Psoas muscle (tissue), 8 donors: ENCODE results near the gene NGDN. TPM values are rescaled to one million over a fixed set of nuclear protein-coding genes. Genes with fewer than 3 reads are reported as not detected.

Source experiments
- ATAC-seq, 4 donors: fragments of 200-7000 bp; cut with Tn5 transposase; one replicate each; pipeline ENCODE4 v1.9.1; 2020; ENCODE audit warnings: moderate library complexity in 3 of 4, mild to moderate bottlenecking in 2 of 4
- DNase-seq, 2 donors: peaks; one replicate each; pipeline ENCODE4 v3.0.0-alpha.2; 2020
- H3K27ac ChIP-seq: fragments of 200-600 bp; one replicate; pipeline ENCODE4 v1.8.0; 2022
- H3K27me3 ChIP-seq, 3 donors: fragments of 200-600 bp in 1 of 3; one replicate each; pipeline versions ENCODE4 v1.6.1 to v1.8.0; 2013 to 2022; ENCODE audit warnings: low read length in 2 of 3, mild to moderate bottlenecking in 2 of 3, moderate library complexity in 1 of 3; ENCODE audit not compliant: insufficient read depth in 3 of 3
- H3K36me3 ChIP-seq, 2 donors: fragments of 200-600 bp in 1 of 2; one replicate each; pipeline versions ENCODE4 v1.6.1 to v1.8.0; 2013 to 2022; ENCODE audit warnings: low read depth in 1 of 2, mild to moderate bottlenecking in 1 of 2, moderate library complexity in 1 of 2; ENCODE audit not compliant: insufficient read depth in 1 of 2
- H3K4me1 ChIP-seq: fragments of 200-600 bp; one replicate; pipeline ENCODE4 v1.8.0; 2022
- H3K4me3 ChIP-seq: fragments of 200-600 bp; one replicate; pipeline ENCODE4 v1.8.0; 2022; ENCODE audit warnings: mild to moderate bottlenecking
- H3K9me3 ChIP-seq: fragments of 200-600 bp; one replicate; pipeline ENCODE4 v1.8.0; 2022
- WGBS, 3 donors: extraction: QIAGEN DNeasy Blood & Tissue Kit; methylation state at CpG; one replicate each; pipeline versions ENCODE4 v1.1.6 to v1.1.7; 2013; 5-methylcytosine and 5-hydroxymethylcytosine counted together
- intact Hi-C, 2 donors: fragments of 100-400 bp; cut with DNase I; formaldehyde crosslinking; loops; one replicate each; pipeline versions ENCODE4 v1.11.0 to v1.14.2; 2022
- polyA plus RNA-seq, 3 donors: library from polyadenylated mRNA; stranded (reverse); fragments of 200-250 nt; gene quantifications; one replicate each; pipeline ENCODE4 v1.2.3, GENCODE V29; 2013
- total RNA-seq, 4 donors: library from RNA; stranded (reverse); fragmentation: NEBNext Ultra II Directional in 2 of 4; extraction: Animal tissue kit (Norgen Biotek cat#: 25700) in 2 of 4; gene quantifications; one replicate each; pipeline versions ENCODE4 v1.2.1 to v1.2.4, GENCODE V29; 2021 to 2023
- TF ChIP-seq, protein P1 (sequence below): fragments of 200-600 bp; IDR thresholded peaks from one replicate; pipeline ENCODE4 v1.8.0; 2022; ENCODE audit warnings: antibody characterized with exemption
- donor health status: healthy with polysubstance abuse.
- donor health status: DM: no; HTN: no; CAD: no; lungs with moderate emphysema.
- donor health status: Bipolar disorder and iron deficiency.
- donor health status: healthy.
- donor health status: DM: yes; HTN: yes; CAD: no.
- donor health status: DM: no; HTN: no; CAD: no.
- donor health status: DM: no; HTN: no; CAD: no.
- donor health status: DM: yes; HTN: yes; CAD: no.

NGDN gene
- total and polyA plus RNA-seq, 7 donors = 20.3 to 91.1 (median 49.9) TPM

DNA sequence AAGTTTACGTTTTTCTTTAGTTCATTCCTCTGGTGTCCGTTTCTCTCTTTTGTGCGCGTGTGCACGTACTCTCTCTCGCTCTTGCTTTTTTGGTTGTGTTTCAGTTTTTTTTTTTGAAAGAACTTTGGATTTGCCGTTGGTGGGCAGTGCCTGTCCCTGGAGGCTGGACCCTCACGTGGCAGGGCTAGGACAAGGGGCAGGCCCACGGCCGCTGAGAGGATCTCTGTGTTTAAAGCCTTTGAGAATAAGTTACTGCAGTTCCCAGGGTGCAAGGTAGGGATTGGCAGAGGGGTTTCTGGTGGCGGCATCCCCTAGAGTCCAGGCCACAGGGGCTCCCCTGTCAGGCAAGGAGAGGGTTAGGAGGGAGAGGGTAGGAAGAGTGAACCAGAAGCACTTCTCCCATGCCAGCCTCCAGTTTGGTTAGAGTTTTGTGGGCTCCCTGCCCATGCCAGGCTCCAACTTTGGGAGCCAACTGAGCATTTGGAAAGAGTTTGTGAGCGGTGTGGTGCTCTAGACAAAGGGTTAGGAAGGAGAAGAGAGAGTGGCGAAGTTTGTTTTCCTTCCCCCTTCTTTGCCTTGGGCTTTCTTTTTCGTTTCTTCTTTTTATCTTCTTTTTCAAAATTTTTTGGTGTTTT, 51.5 kb downstream of the NGDN start:
- H3K36me3 ChIP-seq = no peaks in the 10 kb centered on the region
- H3K4me3 ChIP-seq = no peak overlapping the region
- intact Hi-C loops = no loop called here
- TF ChIP-seq, protein P1, sequence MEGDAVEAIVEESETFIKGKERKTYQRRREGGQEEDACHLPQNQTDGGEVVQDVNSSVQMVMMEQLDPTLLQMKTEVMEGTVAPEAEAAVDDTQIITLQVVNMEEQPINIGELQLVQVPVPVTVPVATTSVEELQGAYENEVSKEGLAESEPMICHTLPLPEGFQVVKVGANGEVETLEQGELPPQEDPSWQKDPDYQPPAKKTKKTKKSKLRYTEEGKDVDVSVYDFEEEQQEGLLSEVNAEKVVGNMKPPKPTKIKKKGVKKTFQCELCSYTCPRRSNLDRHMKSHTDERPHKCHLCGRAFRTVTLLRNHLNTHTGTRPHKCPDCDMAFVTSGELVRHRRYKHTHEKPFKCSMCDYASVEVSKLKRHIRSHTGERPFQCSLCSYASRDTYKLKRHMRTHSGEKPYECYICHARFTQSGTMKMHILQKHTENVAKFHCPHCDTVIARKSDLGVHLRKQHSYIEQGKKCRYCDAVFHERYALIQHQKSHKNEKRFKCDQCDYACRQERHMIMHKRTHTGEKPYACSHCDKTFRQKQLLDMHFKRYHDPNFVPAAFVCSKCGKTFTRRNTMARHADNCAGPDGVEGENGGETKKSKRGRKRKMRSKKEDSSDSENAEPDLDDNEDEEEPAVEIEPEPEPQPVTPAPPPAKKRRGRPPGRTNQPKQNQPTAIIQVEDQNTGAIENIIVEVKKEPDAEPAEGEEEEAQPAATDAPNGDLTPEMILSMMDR = no peak
- no peak overlapping the region for H3K27ac ChIP-seq
- ATAC-seq (no peak), DNase-seq (no peak)
- H3K9me3 ChIP-seq = no peaks in the 10 kb centered on the region
- no peaks in the 10 kb centered on the region for H3K4me1 ChIP-seq
- WGBS, 3 donors = 79 to 81% (median 80%) methylated on average over 14 of the region's 14 CpGs
- H3K27me3 ChIP-seq = no peaks in the 10 kb centered on the region

DNA sequence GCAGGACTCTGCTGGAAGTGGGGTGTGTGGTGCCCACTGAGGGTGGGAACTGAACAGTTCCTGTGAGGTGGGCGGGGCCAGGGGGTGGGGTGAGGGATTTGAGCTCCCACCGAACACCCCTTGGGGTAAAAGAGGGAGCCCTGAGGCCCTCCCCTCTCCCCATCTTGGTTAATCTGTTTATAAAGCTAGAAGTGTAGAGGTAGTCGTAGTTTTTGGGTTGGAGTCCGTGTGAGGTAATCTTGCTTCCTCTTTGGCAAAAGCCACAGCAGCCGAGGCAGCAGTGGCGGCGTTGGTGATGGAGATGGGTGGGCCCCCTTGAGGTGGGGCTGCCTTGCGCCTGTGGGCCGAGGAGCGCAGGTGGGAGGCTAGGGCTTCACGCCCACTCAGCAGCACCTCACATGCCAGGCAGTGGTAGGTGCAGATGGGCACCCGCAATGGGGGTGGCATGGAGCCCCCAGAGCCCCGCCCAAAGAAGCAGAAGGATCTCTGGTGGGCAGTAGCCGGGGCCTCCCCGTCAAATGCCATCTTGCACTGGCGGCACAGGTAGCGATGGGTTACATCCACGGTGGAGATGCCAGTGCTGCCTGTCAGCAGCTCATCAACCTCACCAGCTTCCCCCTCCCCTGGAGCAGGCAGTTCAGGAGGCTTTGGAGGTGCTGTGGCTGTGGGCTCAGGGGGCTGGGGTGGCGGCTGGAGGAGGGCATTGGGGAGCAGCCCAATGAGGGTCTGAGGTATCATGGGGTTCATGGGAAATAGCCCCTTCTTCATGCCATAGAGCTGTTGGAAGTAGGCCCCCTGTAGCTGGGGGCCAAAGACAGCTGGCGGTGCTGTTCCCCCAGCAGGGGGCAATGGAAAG, 52.5 kb downstream of the NGDN start:
- ATAC-seq (no peak), DNase-seq (no peak)
- H3K36me3 ChIP-seq = no peaks in the 10 kb centered on the region
- no peaks in the 10 kb centered on the region for H3K27me3 ChIP-seq
- no peak overlapping the region for H3K4me3 ChIP-seq
- intact Hi-C loops = no loop called here
- TF ChIP-seq, protein P1 = no peak
- H3K9me3 ChIP-seq = no peaks in the 10 kb centered on the region
- 84 to 90% (median 89%) methylated on average over 20 of the region's 20 CpGs for WGBS, 3 donors
- H3K27ac ChIP-seq = no peak overlapping the region
- H3K4me1 ChIP-seq = no peaks in the 10 kb centered on the region

DNA sequence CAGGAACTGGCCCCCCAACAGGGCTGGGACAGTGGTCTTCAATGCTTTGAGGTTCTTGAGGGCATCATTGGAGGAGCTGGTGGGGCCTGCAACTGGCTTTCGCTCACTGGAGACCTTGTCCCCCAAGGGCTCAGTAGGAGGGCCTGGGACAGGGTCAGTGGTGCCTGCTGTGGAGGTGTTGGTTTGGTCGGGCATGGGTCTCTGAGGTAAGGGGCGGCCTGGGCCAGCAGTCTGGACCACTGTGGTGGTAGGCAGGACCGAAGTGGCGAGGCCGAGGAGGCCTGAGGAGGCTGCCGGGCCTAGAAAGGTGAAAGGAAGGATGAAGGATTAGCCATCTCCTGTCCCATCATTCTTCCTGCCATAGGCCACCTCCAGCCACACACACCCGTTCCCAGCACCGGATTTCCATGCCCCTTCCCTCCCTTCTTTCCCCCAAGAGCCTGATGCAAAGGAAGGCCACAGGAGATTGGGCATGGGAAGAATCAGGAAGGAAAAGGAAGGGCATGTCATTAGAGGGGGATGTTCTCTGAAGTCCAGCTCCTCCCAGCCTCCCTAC, 53.2 kb downstream of the NGDN start:
- 82 to 95% (median 89%) methylated on average over 9 of the region's 9 CpGs for WGBS, 3 donors
- no peaks in the 10 kb centered on the region for H3K36me3 ChIP-seq
- intact Hi-C loops = no loop called here
- no peak for DNase-seq
- H3K4me3 ChIP-seq = no peak overlapping the region
- no peaks in the 10 kb centered on the region for H3K4me1 ChIP-seq
- no peaks in the 10 kb centered on the region for H3K9me3 ChIP-seq
- TF ChIP-seq, protein P1 = no peak
- H3K27ac ChIP-seq = no peak overlapping the region
- no peak for ATAC-seq
- no peaks in the 10 kb centered on the region for H3K27me3 ChIP-seq

DNA sequence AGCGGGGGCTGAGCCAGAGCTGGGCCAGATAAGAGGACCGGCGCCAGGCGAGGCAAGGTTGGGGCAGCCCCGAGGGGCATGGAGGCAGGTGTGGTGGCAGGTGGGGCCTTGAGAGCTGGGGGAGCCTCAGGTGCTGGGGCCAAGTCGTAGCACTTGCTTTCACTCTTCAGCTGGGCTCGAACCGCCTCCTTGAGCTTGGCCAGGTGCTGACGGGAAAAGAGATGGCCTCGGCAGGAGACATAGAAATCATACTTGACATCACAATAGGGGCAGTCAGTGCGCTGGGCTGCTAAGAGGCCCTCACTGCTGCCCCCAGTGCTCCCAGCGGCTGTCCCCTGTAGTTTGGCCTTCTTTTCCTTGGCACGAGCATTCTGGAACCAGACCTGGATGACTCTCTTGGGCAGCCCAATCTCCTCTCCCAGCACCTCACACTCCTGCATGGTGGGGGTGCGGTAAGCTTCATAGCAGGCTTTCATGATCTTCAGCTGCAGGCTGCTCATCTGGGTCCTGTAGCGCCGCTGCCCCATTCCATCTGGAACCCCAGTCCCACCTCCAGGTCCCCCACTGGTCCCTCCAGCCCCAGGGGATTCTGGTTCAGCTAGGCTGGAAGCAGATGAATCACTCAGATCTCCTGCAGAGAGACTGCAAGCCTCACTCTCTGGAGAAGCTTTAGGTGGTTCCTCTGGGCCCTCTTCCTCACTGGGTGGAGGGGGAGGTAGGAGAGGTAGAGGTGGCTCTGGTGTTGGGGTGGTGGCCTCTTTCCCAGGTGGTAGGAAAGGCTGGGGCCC, 53.9 kb downstream of the NGDN start:
- no peak overlapping the region for H3K4me3 ChIP-seq
- 88 to 90% (median 89%) methylated on average over 16 of the region's 16 CpGs for WGBS, 3 donors
- no peaks in the 10 kb centered on the region for H3K27me3 ChIP-seq
- no peaks in the 10 kb centered on the region for H3K36me3 ChIP-seq
- intact Hi-C loops = no loop called here
- DNase-seq = no peak
- TF ChIP-seq, protein P1 = no peak
- no peaks in the 10 kb centered on the region for H3K9me3 ChIP-seq
- H3K4me1 ChIP-seq = no peaks in the 10 kb centered on the region
- no peak for ATAC-seq
- H3K27ac ChIP-seq = no peak overlapping the region
